ENCODE data around the gene PRDM11.
A peak's percentile ranks its signal among the peaks of the same experiment; 100 is the strongest.
"Not testable (repeated sequence)": the region's sequence is repeated elsewhere in the genome, so short reads cannot be mapped to it uniquely, and the experiment has no call there.

Gene PRDM11

GRCh38 chr11:45146072-45147016 is at the start of gene PRDM11:
TSS of gene PRDM11 (plus strand) at chr11:45146639. CDS start at chr11:45181767, 35,128 bp downstream.
- peak; percentile 58 for DNase-seq (ENCODE audit: low spot score)

- peak; percentile 45 for DNase-seq (ENCODE audit: low spot score)
These were observed 48.5 kb upstream of the PRDM11 start for GRCh38 chr11:45097721-45098493.

GRCh38 chr11:45098929-45099328 is 47.5 kb upstream of the PRDM11 start:
- DNase-seq (ENCODE audit: low spot score) = no peak

GRCh38 chr11:45100339-45100738 is 46.1 kb upstream of the PRDM11 start:
- DNase-seq (ENCODE audit: low spot score) = peak; percentile 63

GRCh38 chr11:45102361-45102809 is 44.1 kb upstream of the PRDM11 start:
- DNase-seq (ENCODE audit: low spot score) = no peak

GRCh38 chr11:45102810-45103621 is 43.4 kb upstream of the PRDM11 start:
- DNase-seq (ENCODE audit: low spot score) = peak; percentile 48

- DNase-seq (ENCODE audit: low spot score) = no peak
These were observed 42.2 kb upstream of the PRDM11 start for GRCh38 chr11:45104006-45104789.

- DNase-seq (ENCODE audit: low spot score) = no peak
These were observed 41.7 kb upstream of the PRDM11 start for GRCh38 chr11:45104790-45105084.

- peak; percentile 40 for DNase-seq (ENCODE audit: low spot score)
These were observed 41.0 kb upstream of the PRDM11 start for GRCh38 chr11:45105233-45105983.

GRCh38 chr11:45105984-45106375 is 40.5 kb upstream of the PRDM11 start:
- DNase-seq (ENCODE audit: low spot score) = no peak

- no peak for DNase-seq (ENCODE audit: low spot score)
These were observed 40.0 kb upstream of the PRDM11 start for GRCh38 chr11:45106440-45106839.

GRCh38 chr11:45107029-45107428 is 39.4 kb upstream of the PRDM11 start:
- no peak for DNase-seq (ENCODE audit: low spot score)

GRCh38 chr11:45108070-45109064 is 38.1 kb upstream of the PRDM11 start:
- no peak for DNase-seq (ENCODE audit: low spot score)

GRCh38 chr11:45109400-45109799 is 37.0 kb upstream of the PRDM11 start:
- DNase-seq (ENCODE audit: low spot score) = no peak

GRCh38 chr11:45110562-45110961 is 35.9 kb upstream of the PRDM11 start:
- DNase-seq (ENCODE audit: low spot score) = peak; percentile 63

GRCh38 chr11:45113807-45114206 is 32.6 kb upstream of the PRDM11 start:
- no peak for DNase-seq (ENCODE audit: low spot score)

- DNase-seq (ENCODE audit: low spot score) = not testable (repeated sequence)
These were observed 18.6 kb upstream of the PRDM11 start for GRCh38 chr11:45127836-45128235.

- no peak for DNase-seq (ENCODE audit: low spot score)
These were observed 12.6 kb upstream of the PRDM11 start for GRCh38 chr11:45133878-45134277.

- no peak for DNase-seq (ENCODE audit: low spot score)
These were observed 5.3 kb upstream of the PRDM11 start for GRCh38 chr11:45141171-45141570.

Measured in COLO829 (cell line).